ENCODE results near the gene ATE1.

ATE1 gene

GRCh38 chr10:121949049-121949448, 21.2 kb upstream of the ATE1 start:
- Histone ChIP-seq H3K36me3 (replicated peaks; ENCODE audit: low read depth, low read length) (no peaks in the 10 kb centered on the region), H3K27me3 (ENCODE audit: low read depth, low read length) (no peaks in the 10 kb centered on the region), H3K79me2 (ENCODE audit: low read length) (no peaks in the 10 kb centered on the region), H3K4me1 (ENCODE audit: low read length) (no peaks in the 10 kb centered on the region), H2AFZ (ENCODE audit: low read depth, low read length) (no peak overlapping the region), H3K9me3 (ENCODE audit: insufficient read depth, low read length) (no peaks in the 10 kb centered on the region), H3K4me2 (ENCODE audit: low read length) (no peak overlapping the region), H3K27ac (ENCODE audit: low read length) (no peak overlapping the region), H4K20me1 (ENCODE audit: insufficient read depth, low read length) (no peaks in the 10 kb centered on the region), H3K9ac (ENCODE audit: low read length) (no peak overlapping the region), H3K4me3 (ENCODE audit: low read length) (no peak overlapping the region)
- TF ChIP-seq CTCF (IDR thresholded peaks at IDR 0.05; ENCODE audit: low read depth, low read length): no peak
- TF ChIP-seq EZH2phosphoT487 (IDR thresholded peaks at IDR 0.05; ENCODE audit: low read depth): no peak

- no peaks in the 10 kb centered on the region for H3K79me2 ChIP-seq (ENCODE audit: low read length)
- no peaks in the 10 kb centered on the region for H4K20me1 ChIP-seq (ENCODE audit: insufficient read depth, low read length)
- H3K9ac ChIP-seq (ENCODE audit: low read length): no peak overlapping the region
- H3K27me3 ChIP-seq (ENCODE audit: low read depth, low read length): no peaks in the 10 kb centered on the region
- no peak for TF ChIP-seq CTCF (IDR thresholded peaks at IDR 0.05; ENCODE audit: low read depth, low read length)
- TF ChIP-seq EZH2phosphoT487 (IDR thresholded peaks at IDR 0.05; ENCODE audit: low read depth): no peak
- H3K4me1 ChIP-seq (ENCODE audit: low read length): no peaks in the 10 kb centered on the region
- H3K27ac ChIP-seq (ENCODE audit: low read length): no peak overlapping the region
- no peak overlapping the region for H3K4me3 ChIP-seq (ENCODE audit: low read length)
- no peaks in the 10 kb centered on the region for H3K36me3 ChIP-seq (replicated peaks; ENCODE audit: low read depth, low read length)
- H3K9me3 ChIP-seq (ENCODE audit: insufficient read depth, low read length): no peaks in the 10 kb centered on the region
- no peak overlapping the region for H3K4me2 ChIP-seq (ENCODE audit: low read length)
- H2AFZ ChIP-seq (ENCODE audit: low read depth, low read length): no peak overlapping the region
These were observed 19.8 kb upstream of the ATE1 start for GRCh38 chr10:121947343-121948330.

GRCh38 chr10:121942749-121943416, 15.1 kb upstream of the ATE1 start:
- Histone ChIP-seq H3K9me3 (ENCODE audit: insufficient read depth, low read length) (no peaks in the 10 kb centered on the region), H4K20me1 (ENCODE audit: insufficient read depth, low read length) (no peaks in the 10 kb centered on the region), H3K27ac (ENCODE audit: low read length) (no peak overlapping the region), H3K4me2 (ENCODE audit: low read length) (no peak overlapping the region), H3K36me3 (replicated peaks; ENCODE audit: low read depth, low read length) (no peaks in the 10 kb centered on the region), H3K9ac (ENCODE audit: low read length) (no peak overlapping the region), H3K4me1 (ENCODE audit: low read length) (no peaks in the 10 kb centered on the region), H3K79me2 (ENCODE audit: low read length) (no peaks in the 10 kb centered on the region), H3K27me3 (ENCODE audit: low read depth, low read length) (no peaks in the 10 kb centered on the region), H2AFZ (ENCODE audit: low read depth, low read length) (no peak overlapping the region), H3K4me3 (ENCODE audit: low read length) (no peak overlapping the region)
- TF ChIP-seq CTCF (IDR thresholded peaks at IDR 0.05; ENCODE audit: low read depth, low read length): no peak
- no peak for TF ChIP-seq EZH2phosphoT487 (IDR thresholded peaks at IDR 0.05; ENCODE audit: low read depth)

GRCh38 chr10:121941532-121941931, 13.7 kb upstream of the ATE1 start:
- H3K4me3 ChIP-seq (ENCODE audit: low read length): no peak overlapping the region
- no peaks in the 10 kb centered on the region for H4K20me1 ChIP-seq (ENCODE audit: insufficient read depth, low read length)
- no peak overlapping the region for H3K4me2 ChIP-seq (ENCODE audit: low read length)
- no peak overlapping the region for H2AFZ ChIP-seq (ENCODE audit: low read depth, low read length)
- H3K9me3 ChIP-seq (ENCODE audit: insufficient read depth, low read length): no peaks in the 10 kb centered on the region
- H3K4me1 ChIP-seq (ENCODE audit: low read length): no peaks in the 10 kb centered on the region
- no peaks in the 10 kb centered on the region for H3K27me3 ChIP-seq (ENCODE audit: low read depth, low read length)
- no peak for TF ChIP-seq CTCF (IDR thresholded peaks at IDR 0.05; ENCODE audit: low read depth, low read length)
- no peak for TF ChIP-seq EZH2phosphoT487 (IDR thresholded peaks at IDR 0.05; ENCODE audit: low read depth)
- H3K79me2 ChIP-seq (ENCODE audit: low read length): no peaks in the 10 kb centered on the region
- no peaks in the 10 kb centered on the region for H3K36me3 ChIP-seq (replicated peaks; ENCODE audit: low read depth, low read length)
- no peak overlapping the region for H3K27ac ChIP-seq (ENCODE audit: low read length)
- H3K9ac ChIP-seq (ENCODE audit: low read length): no peak overlapping the region
